ENCODE results near the gene KDM4D.
"Not testable (repeated sequence)": the region's sequence is repeated elsewhere in the genome, so short reads cannot be mapped to it uniquely, and the experiment has no call there.

Gene KDM4D

GRCh38 chr11:95033051-95033450, 59.5 kb downstream of the KDM4D start:
- no peak overlapping the region for H3K4me3 ChIP-seq (ENCODE audit: low read depth, low read length)
- TF ChIP-seq CTCF (IDR thresholded peaks at IDR 0.05; ENCODE audit: low read depth, low read length): no peak

- TF ChIP-seq CTCF (IDR thresholded peaks at IDR 0.05; ENCODE audit: low read depth, low read length): no peak
- H3K4me3 ChIP-seq (ENCODE audit: low read depth, low read length): no peak overlapping the region
Observed at GRCh38 chr11:95035316-95035715, 61.8 kb downstream of the KDM4D start.

GRCh38 chr11:95037356-95038035, 64.0 kb downstream of the KDM4D start:
- H3K4me3 ChIP-seq (ENCODE audit: low read depth, low read length): not testable (repeated sequence)

GRCh38 chr11:95042239-95042638, 68.7 kb downstream of the KDM4D start:
- H3K4me3 ChIP-seq (ENCODE audit: low read depth, low read length): no peak overlapping the region
- TF ChIP-seq CTCF (IDR thresholded peaks at IDR 0.05; ENCODE audit: low read depth, low read length): no peak

- TF ChIP-seq CTCF (IDR thresholded peaks at IDR 0.05; ENCODE audit: low read depth, low read length): no peak
- H3K4me3 ChIP-seq (ENCODE audit: low read depth, low read length): no peak overlapping the region
Observed at GRCh38 chr11:95042906-95043305, 69.4 kb downstream of the KDM4D start.

GRCh38 chr11:95044010-95044409, 70.5 kb downstream of the KDM4D start:
- no peak for TF ChIP-seq CTCF (IDR thresholded peaks at IDR 0.05; ENCODE audit: low read depth, low read length)
- no peak overlapping the region for H3K4me3 ChIP-seq (ENCODE audit: low read depth, low read length)

- no peak overlapping the region for H3K4me3 ChIP-seq (ENCODE audit: low read depth, low read length)
- no peak for TF ChIP-seq CTCF (IDR thresholded peaks at IDR 0.05; ENCODE audit: low read depth, low read length)
Observed at GRCh38 chr11:95045812-95046211, 72.3 kb downstream of the KDM4D start.
